ENCODE results near the gene SPATA6. TPM values are rescaled to one million over a fixed set of nuclear protein-coding genes. Genes with fewer than 3 reads are reported as not detected.
A peak's percentile ranks its signal among the peaks of the same experiment; 100 is the strongest.

The SPATA6 gene
- total and polyA plus RNA-seq, 2 experiments from 2014 or later, result 10.6 to 13.3 TPM

DNA sequence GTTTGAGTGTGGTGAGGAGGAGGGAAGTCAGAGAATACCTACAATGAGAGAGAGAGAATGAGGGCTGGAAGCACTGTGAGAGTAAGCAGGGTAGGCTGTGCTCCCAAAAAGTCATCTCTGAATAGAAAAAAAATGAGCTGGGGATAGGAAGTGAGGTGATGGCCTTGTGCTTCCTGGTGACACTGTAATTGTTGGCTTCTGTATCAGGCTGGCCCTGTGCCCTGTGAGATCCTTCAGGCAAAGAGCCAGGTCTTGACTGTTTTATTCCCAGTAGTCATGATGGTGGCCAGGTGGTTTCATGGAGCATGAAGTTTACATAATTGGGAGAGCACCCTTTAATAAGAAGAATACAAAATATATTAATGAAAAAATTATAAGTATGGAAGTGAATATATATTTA is 20.4 kb upstream of the SPATA6 start (continued):
- TF ChIP-seq REST (IDR thresholded peaks at IDR 0.05; ENCODE audit: unreplicated experiment) (no peak), EZH2 (IDR thresholded peaks at IDR 0.05; ENCODE audit: low read depth, unreplicated experiment) (no peak), ETS1 (IDR thresholded peaks at IDR 0.05) (no peak), POLR2AphosphoS5 (IDR thresholded peaks at IDR 0.05; ENCODE audit: low read depth) (no peak), NANOG (IDR thresholded peaks at IDR 0.05; ENCODE audit: borderline replicate concordance) (no peak), EZH2phosphoT487 (IDR thresholded peaks at IDR 0.05; ENCODE audit: unreplicated experiment) (no peak), STAT1 (IDR thresholded peaks at IDR 0.05; ENCODE audit: unreplicated experiment) (no peak), CREB1 (CRISPR knock-in tag; IDR thresholded peaks at IDR 0.05; ENCODE audit: low read depth) (no peak)
- TF ChIP-seq, protein P1, sequence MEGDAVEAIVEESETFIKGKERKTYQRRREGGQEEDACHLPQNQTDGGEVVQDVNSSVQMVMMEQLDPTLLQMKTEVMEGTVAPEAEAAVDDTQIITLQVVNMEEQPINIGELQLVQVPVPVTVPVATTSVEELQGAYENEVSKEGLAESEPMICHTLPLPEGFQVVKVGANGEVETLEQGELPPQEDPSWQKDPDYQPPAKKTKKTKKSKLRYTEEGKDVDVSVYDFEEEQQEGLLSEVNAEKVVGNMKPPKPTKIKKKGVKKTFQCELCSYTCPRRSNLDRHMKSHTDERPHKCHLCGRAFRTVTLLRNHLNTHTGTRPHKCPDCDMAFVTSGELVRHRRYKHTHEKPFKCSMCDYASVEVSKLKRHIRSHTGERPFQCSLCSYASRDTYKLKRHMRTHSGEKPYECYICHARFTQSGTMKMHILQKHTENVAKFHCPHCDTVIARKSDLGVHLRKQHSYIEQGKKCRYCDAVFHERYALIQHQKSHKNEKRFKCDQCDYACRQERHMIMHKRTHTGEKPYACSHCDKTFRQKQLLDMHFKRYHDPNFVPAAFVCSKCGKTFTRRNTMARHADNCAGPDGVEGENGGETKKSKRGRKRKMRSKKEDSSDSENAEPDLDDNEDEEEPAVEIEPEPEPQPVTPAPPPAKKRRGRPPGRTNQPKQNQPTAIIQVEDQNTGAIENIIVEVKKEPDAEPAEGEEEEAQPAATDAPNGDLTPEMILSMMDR (conservative IDR thresholded peaks at IDR 0.05; ENCODE audit: low read depth in 2 of 2), result no peak

- ATAC-seq (no peak), DNase-seq (ENCODE audit: low spot score) (no peak)
- Histone ChIP-seq H3F3A (replicated peaks; ENCODE audit: low read depth) (no peaks in the 10 kb centered on the region), H2AFZ (peak overlapping the region; percentile 59; the same call in 1 of the 2 replicates), H3K79me2 (replicated peaks; ENCODE audit: insufficient read depth) (no peaks in the 10 kb centered on the region), H3K27me3 (ENCODE audit: insufficient read depth) (no peaks in the 10 kb centered on the region), H3K4me3 (no peak overlapping the region), H3K4me1 (ENCODE audit: insufficient read depth) (no peaks in the 10 kb centered on the region; the same call in 1 of the 2 replicates), H3K36me3 (ENCODE audit: insufficient read depth) (no peaks in the 10 kb centered on the region), H3K27ac (ENCODE audit: low read depth) (no peak overlapping the region), H3K4me2 (no peak overlapping the region), H3K9me2 (ENCODE audit: insufficient read depth) (0 out of 2 replicates have a peak, but pooled peaks cover 7% of the 10 kb centered on the region), H4K20me1 (replicated peaks; ENCODE audit: insufficient read depth) (no peaks in the 10 kb centered on the region)
- Mint-ChIP-seq H3K27me3 (ENCODE audit: insufficient read depth, low read depth, poor library complexity) (peaks cover 2% of the 10 kb centered on the region), H3K27ac (no peak overlapping the region), H3K4me3 (no peak overlapping the region), H3K4me1 (peaks cover 2% of the 10 kb centered on the region), H3K36me3 (ENCODE audit: low read depth) (no peaks in the 10 kb centered on the region), H3K9me3 (no peaks in the 10 kb centered on the region)
- TF ChIP-seq JUNB (IDR thresholded peaks at IDR 0.05; ENCODE audit: unreplicated experiment), result no peak
Measured at GRCh38 chr1:48488721-48489120, 16.7 kb upstream of the SPATA6 start.
